K562 treated with DMSO at 1 percent for 48 hours (cell line): ENCODE measurements around the gene GIPR. TPM values are rescaled to one million over a fixed set of nuclear protein-coding genes. Genes with fewer than 3 reads are reported as not detected.

ENCODE experiments used
- total RNA-seq: library from RNA; unstranded; fragments of 300-600 nt; gene quantifications from 2 replicates; pipeline ENCODE4 v1.2.3, GENCODE V29; 2022; ENCODE audit warnings: low replicate concordance; ENCODE audit errors: extremely low read depth

The GIPR gene, protein sequence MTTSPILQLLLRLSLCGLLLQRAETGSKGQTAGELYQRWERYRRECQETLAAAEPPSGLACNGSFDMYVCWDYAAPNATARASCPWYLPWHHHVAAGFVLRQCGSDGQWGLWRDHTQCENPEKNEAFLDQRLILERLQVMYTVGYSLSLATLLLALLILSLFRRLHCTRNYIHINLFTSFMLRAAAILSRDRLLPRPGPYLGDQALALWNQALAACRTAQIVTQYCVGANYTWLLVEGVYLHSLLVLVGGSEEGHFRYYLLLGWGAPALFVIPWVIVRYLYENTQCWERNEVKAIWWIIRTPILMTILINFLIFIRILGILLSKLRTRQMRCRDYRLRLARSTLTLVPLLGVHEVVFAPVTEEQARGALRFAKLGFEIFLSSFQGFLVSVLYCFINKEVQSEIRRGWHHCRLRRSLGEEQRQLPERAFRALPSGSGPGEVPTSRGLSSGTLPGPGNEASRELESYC
- total RNA-seq: not detected in 2 replicates

DNA sequence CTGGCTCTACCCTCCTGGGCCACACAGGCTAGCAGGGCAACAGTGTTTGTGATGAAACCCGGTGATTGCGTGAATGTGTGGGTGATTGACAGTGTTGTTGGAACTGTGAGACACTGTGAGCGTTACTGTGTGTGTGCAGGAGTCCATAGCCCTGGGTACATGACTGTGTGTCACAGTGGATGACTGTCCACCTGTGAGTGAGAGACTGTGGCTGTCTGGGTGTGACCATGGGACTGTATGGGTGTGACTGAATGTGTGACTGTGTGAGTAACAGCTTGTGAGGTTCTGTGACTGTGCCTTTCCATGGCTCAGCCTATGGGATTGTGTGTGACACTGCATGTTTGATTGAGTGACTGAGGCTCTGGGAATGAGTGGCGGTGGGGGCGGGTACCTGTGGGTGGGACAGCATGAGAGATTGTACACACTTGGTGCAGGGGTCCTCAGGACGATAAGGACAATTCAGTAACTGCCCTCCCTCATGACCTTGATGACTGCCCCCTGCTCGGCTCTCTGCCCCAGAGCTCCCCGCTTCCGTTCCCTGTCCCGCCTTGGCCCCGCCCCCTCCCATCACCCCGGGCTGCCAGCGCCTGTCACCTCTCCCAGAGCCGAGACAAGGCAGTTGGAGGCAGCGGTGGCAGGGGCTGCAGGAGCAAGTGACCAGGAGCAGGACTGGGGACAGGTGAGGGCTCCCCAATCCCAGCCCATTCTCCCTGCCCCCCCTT, at the start of gene GIPR:
TSS of gene GIPR (plus strand) at position 602 of the 722 bp plus-strand sequence. CDS start 1,300 bp downstream, outside the sequence.

DNA sequence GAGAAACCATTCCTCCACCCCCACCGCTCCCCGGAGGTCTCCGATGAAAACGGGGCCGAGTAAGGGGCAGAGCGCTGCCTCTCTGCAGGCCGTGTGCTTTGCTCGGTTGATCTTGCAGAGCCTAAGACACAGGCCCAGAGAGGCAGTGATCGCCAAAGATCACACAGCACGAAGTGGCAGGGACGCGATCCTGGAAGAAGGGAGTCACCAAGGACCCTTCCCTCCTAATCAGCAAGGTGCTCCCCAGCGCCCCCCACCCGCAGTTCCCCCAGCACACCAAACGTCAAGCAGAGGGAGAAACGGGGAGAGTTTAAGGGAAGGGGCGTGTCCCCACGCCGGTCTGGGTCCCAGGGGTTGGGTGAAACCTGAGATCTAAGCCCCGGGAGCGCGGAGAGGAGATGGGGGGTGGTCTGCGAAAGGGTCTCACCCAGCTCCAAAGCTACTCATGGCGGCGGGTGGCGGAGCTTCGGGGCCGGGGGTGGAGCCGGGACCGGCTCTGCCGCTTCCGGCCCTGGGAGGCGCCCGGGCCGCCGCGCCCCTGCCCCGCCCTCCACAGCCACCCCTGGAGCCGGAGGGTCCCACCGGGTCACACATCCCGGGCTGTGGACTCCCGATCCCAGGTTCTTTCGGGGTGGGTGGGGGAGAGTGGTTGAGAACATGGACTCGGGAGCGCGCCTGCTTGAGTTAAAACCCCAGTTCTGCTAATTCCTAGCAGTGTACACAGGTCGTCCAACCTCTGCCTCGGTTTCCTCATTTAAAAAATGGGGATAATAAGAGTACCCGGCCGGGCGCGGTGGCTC, 28.9 kb upstream of the GIPR start, which contains the start of gene EML2:
TSS of gene EML2 (minus strand) at position 468 of the 800 bp plus-strand sequence. CDS start at position 447, 21 bp downstream.

DNA sequence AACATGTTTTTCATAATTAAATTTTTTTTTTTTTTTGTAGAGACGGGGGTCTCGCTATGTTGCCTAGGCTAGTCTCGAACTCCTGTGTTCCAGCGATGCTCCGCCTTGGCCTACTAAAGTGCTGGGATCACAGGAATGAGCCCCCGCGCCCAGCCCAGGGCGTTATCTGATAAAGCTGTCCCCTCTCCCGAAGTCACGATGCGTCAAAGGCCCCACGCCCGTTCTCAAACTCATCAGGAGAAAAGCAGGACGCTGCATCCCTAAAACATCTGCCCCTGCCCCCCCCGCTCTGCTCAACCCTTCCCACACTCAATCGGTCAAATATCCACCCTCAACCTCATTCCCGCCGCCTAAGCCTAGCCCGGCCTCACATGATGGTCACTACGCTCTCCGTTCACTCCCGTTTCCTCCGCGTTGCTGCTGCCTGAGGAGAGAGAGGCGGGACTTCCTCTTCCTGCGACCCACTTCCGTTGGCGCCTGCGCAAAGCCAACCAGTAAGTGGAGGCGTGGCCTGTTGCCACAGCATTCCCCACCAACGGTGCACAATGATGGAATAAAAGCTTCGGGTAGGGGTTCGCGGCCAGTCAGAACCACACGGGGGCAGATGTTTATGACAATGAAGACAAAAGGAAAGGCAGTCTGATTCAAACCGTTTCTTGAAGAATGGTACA, 23.6 kb downstream of the GIPR start, which contains the start of gene SNRPD2:
TSS of gene SNRPD2 (minus strand) at position 438 of the 671 bp plus-strand sequence. CDS start at position 373, 65 bp downstream.

DNA sequence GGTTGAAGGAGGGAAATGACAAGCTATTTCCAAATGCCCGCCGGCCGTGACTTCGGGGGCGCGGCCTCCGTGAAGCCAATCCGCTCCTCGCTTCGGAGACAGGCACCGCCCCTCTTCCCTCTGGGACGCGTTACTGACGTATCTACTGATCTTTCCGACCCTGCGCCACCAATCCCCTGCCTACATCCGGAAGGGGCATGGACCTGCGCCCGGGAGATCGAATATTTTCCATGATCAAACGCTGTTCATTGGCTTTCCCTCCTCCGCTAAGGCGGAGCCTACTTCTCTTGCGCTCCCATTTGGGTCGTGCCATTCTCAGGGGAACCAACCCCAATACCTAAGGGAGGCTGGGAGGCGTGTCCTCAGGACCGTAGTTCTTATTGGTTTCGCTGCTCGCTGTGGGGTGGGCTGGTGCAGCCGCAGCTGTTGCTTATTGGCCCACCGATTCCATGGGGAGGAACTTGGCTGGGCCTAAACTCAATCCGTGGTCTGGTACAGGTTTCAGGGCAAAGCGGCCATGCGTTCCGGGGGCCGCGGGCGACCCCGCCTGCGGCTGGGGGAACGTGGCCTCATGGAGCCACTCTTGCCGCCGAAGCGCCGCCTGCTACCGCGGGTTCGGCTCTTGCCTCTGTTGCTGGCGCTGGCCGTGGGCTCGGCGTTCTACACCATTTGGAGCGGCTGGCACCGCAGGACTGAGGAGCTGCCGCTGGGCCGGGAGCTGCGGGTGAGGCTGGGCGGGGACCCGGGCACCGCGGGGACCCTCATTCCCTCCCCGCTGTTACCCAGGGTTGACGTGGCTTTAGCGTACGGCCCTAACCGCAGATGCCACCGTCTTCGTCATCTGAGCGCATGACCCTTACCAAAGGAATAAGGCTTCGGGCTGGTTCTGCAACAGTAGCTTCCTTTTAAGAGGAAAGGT, 24.4 kb downstream of the GIPR start, which contains the start of gene QPCTL:
TSS of gene QPCTL (plus strand) at position 480 of the 919 bp plus-strand sequence. CDS start at position 518, 38 bp downstream.

DNA sequence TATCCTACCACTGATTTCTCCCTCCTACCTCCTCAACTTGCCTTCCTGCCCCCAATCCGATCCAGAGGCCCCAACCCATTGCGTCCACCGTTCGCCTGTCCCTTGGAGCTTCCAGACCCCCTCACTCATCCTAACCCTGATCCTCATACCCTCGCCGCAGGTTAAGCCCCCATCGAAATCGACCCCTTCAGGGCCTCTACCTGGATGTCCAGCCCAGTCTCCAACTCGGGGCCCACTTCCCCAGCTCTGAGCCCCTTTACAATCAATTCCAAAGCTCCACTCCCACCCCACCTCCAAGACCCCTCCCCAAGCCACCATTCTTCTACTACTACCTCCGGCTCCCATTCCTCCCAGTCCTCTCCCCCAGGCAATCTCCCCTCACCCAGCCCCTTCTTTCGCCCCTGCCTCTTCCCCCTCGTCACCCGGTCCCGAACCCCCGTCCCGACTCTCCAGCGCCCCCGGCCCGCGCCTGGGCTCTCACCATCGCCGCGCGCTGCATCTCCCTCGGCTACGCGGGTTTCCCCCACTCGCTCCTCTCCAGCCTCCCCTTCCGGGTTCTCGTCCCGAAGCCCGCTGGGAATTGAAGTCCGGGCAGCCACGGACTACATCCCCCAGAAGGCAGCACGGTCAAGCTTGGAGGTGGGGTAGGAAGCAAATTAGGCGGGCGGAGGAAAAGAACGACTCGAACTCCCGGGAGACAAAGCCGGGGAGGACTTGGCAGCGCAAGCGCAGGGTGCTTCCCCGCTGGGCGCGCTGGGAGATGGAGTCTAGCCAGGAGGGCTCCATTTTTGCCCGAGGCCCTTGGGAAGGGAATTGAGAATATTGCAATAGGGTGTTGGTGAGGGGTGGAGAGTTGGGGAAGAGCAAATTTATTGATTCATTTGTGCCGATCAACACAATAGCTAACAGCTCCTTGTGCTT, 62.6 kb downstream of the GIPR start, which contains the start of gene FBXO46:
TSS of gene FBXO46 (minus strand) at position 529 of the 921 bp plus-strand sequence. CDS start 17,401 bp downstream, outside the sequence.

Other genes with a start within 250 kb of the GIPR start
- not detected in 2 replicates for gene ERCC1, start 244.3 kb upstream of the GIPR start, total RNA-seq
- not detected in 2 replicates for gene FOSB, start 200.2 kb upstream of the GIPR start, total RNA-seq
- gene RTN2, start 171.2 kb upstream of the GIPR start, total RNA-seq: not detected in 2 replicates
- gene PPM1N, start 169.8 kb upstream of the GIPR start, total RNA-seq: not detected in 2 replicates
- gene VASP, start 160.7 kb upstream of the GIPR start, total RNA-seq: not detected in 2 replicates
- not detected in 2 replicates for gene OPA3, start 83.4 kb upstream of the GIPR start, total RNA-seq
- not detected in 2 replicates for gene GPR4, start 66.0 kb upstream of the GIPR start, total RNA-seq
- gene EML2, start 28.8 kb upstream of the GIPR start, total RNA-seq: not detected in 2 replicates
- gene SNRPD2, start 23.7 kb downstream of the GIPR start, total RNA-seq: not detected in 2 replicates
- not detected in 2 replicates for gene QPCTL, start 24.4 kb downstream of the GIPR start, total RNA-seq
- not detected in 2 replicates for gene FBXO46, start 62.7 kb downstream of the GIPR start, total RNA-seq
- not detected in 2 replicates for gene MEIOSIN, start 65.2 kb downstream of the GIPR start, total RNA-seq
- gene SIX5, start 101.0 kb downstream of the GIPR start, total RNA-seq: not detected in 2 replicates
- gene DMPK, start 114.3 kb downstream of the GIPR start, total RNA-seq: not detected in 2 replicates
- gene DMWD, start 124.6 kb downstream of the GIPR start, total RNA-seq: not detected in 2 replicates
- not detected in 2 replicates for gene RSPH6A, start 147.1 kb downstream of the GIPR start, total RNA-seq
- gene SYMPK, start 194.9 kb downstream of the GIPR start, total RNA-seq: not detected in 2 replicates
- not detected in 2 replicates for gene FOXA3, start 196.1 kb downstream of the GIPR start, total RNA-seq
- gene IRF2BP1, start 217.9 kb downstream of the GIPR start, total RNA-seq: not detected in 2 replicates
- gene MYPOP, start 234.4 kb downstream of the GIPR start, total RNA-seq: not detected in 2 replicates
- gene NANOS2, start 246.6 kb downstream of the GIPR start, total RNA-seq: not detected in 2 replicates